ENCODE results near the gene AVEN. TPM values are rescaled to one million over a fixed set of nuclear protein-coding genes. Genes with fewer than 3 reads are reported as not detected.

The AVEN gene
- polyA plus RNA-seq, 1 donor = 13.0 TPM

GRCh38 chr15:33994005-33994615, 44.9 kb downstream of the AVEN start:
- no peak for DNase-seq

GRCh38 chr15:33988384-33988783, 50.6 kb downstream of the AVEN start:
- no peak for DNase-seq

- no peak for DNase-seq
Measured at GRCh38 chr15:33987444-33987843, 51.6 kb downstream of the AVEN start.

- no peak for DNase-seq
Measured at GRCh38 chr15:33985751-33986150, 53.3 kb downstream of the AVEN start.

- DNase-seq = no peak
Measured at GRCh38 chr15:33985287-33985686, 53.7 kb downstream of the AVEN start.

- DNase-seq = no peak
Measured at GRCh38 chr15:33982516-33982915, 56.5 kb downstream of the AVEN start.

GRCh38 chr15:33980159-33980558, 58.8 kb downstream of the AVEN start:
- no peak for DNase-seq

GRCh38 chr15:33975022-33975565, 63.9 kb downstream of the AVEN start:
- no peak for DNase-seq

GRCh38 chr15:33971811-33972210, 67.2 kb downstream of the AVEN start:
- DNase-seq = no peak

GRCh38 chr15:33968821-33969220, 70.2 kb downstream of the AVEN start:
- DNase-seq = no peak

GRCh38 chr15:33968224-33968623, 70.8 kb downstream of the AVEN start, which contains the start of gene CHRM5:
Gene CHRM5, plus strand, starts transcription at chr15:33968497. Its CDS starts 94,221 bp downstream, at chr15:34062718.
- no peak for DNase-seq

GRCh38 chr15:33964665-33965040, 74.4 kb downstream of the AVEN start:
- no peak for DNase-seq

- no peak for DNase-seq
Measured at GRCh38 chr15:33963831-33964664, 75.0 kb downstream of the AVEN start.

GRCh38 chr15:33960549-33960935, 78.5 kb downstream of the AVEN start:
- DNase-seq = no peak

- no peak for DNase-seq
Measured at GRCh38 chr15:33959844-33960548, 79.0 kb downstream of the AVEN start.

GRCh38 chr15:33956397-33956796, 82.6 kb downstream of the AVEN start:
- DNase-seq = no peak

- DNase-seq = no peak
Measured at GRCh38 chr15:33955945-33956344, 83.1 kb downstream of the AVEN start.

- no peak for DNase-seq
Measured at GRCh38 chr15:33946152-33946551, 92.9 kb downstream of the AVEN start.

- no peak for DNase-seq
Measured at GRCh38 chr15:33941279-33942063, 97.5 kb downstream of the AVEN start.

GRCh38 chr15:33934921-33935320, 104.1 kb downstream of the AVEN start:
- no peak for DNase-seq

- DNase-seq = no peak
Measured at GRCh38 chr15:33934396-33934795, 104.6 kb downstream of the AVEN start.

- DNase-seq = no peak
Measured at GRCh38 chr15:33932734-33933133, 106.3 kb downstream of the AVEN start.

All from left kidney (tissue), 2 donors.